HUDEP-2 (cell line): ENCODE results near the gene BRICD5.
"Not testable (repeated sequence)": the region's sequence is repeated elsewhere in the genome, so short reads cannot be mapped to it uniquely, and the experiment has no call there.

Experiments
- DNase-seq, 76 experiments: peaks; one replicate each; lab custom pipeline; 2025; ENCODE audit not compliant: unreplicated experiment in 76 of 76; lab: John Stamatoyannopoulos, UW

The BRICD5 gene

DNA sequence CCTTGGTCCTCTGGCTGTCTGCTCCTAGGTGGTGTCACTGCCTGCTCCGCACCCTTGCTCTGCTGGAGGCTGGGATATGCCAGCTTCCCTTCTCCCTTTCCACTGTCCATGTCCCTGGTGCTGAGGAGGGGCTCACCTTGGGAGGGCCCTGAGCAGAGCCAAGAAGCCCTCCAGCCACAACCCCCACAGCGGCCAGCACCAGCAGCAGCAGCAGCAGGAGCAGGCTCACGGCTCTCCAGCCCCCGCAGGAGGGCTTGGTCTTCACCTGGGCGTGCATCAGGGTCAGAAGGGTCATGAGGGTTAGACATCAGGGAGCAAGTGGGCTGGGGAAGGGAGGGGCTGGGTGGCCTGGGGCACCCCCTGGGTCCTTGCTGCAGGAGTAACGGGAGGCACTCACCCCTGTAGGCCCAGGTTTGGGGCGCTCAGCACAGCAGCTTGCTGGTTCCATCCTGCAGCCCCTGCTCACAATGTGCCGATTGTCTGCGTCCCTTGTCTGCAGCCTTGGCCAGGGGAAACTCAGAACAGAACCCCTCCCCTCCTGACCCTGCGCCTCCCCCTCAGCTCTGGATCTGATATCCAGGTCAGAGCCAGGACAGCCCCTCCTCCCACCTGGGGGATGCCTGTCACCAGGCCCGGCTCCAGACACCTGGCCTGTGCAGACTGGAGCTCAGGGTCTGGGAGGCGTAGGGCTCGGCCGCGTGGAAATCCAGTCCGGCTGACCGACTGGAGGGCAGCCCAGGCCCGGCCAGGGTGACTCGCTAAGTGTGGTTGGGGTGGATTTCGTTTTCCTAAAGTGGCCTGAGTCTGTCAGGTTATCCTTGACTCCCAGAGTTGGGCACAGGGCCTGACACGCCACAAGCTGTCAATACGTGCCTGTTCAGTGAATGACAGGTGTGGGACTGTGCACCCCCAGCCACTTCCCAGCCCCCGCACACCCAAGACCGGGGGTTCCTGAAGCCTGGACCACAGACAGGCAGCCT is at the start of gene BRICD5:
Gene BRICD5, minus strand, starts transcription at position 478 of the 980 bp plus-strand sequence. Its CDS starts 30 bp downstream, at position 448.
- no peak for DNase-seq

DNA sequence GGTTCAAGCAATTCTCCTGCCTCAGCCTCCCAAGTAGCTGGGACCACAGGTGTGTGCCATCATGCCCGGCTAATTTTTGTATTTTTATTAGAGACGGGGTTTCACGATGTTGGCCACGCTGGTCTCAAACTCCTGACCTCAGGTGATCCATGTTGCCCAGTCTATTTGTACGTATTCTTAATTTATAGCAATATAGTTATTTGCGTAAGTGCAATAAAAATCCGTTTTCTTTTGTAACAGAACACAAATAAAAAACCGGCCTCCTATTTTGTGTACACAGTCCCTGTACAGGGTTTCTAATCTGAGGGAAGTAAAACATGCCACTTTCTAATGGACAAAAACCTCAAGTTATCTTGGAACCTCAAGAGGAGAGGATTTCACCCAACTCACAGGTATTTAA is 49.6 kb upstream of the BRICD5 start:
- no peak for DNase-seq

DNA sequence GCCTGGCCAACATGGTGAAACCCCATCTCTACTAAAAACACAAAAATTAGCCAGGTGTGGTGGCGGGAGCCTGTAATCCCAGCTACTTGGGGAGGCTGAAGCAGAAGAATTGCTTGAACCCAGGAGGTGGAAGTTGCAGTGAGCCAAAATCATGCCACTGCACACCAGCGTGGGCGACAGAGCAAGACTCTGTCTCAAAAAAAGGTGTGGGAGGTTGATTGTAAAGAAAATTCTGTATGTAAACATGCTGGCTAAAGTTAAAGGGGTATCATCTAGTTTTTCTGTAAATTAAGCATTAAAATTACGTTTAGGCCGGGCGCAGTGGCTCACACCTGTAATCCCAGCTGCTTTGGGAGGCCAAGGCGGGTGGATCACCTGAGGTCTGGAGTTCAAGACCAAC is 47.9 kb upstream of the BRICD5 start:
- DNase-seq, result not testable (repeated sequence)

DNA sequence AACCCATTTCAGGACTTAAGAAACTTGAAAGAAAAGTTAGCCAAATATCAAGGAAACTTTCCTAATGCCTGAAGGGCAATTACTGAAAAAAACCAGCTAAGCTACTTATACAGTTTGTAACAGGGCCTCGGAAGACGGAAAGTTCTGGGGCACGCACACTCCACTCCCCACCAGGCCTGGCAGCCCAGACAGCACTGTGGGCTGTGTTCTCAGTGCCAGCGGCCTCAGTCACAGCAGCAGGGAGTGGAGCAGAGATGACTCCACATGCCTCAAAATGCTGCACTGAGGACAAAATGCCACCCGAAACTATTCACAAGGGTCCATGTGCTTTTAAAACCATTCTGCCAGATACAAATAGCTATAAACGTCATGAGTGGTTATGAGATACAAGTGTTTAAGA is 47.1 kb upstream of the BRICD5 start:
- no peak for DNase-seq

DNA sequence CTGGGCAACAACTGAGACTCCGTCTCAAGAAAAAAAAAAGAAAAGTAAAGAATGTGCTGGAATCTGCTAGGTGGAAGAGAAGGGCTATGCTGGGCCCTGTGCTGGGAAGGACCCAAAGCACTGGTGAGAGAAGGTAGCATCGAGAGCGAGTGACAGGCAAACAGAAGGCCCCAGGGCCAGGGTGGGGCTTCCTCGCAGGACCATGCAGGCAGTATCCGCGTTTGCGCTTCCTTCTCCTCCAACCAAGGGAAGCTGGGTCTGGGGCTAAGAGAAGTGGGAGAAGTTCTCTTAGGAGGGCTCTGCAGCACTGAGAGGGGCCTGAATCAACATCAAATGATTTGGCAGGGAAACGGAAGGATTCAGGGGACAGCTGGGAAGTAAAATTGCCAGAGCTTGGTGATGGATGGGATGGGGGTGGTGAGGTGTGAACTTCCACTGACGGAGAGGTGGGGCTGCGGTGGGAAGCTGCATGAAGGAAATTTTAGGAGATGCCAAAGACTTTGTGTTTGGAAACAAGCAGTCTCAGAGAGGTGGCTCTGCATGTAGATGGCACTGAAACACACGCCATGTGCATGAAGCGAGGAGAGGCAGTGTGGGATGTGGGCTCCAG is 46.0 kb upstream of the BRICD5 start:
- DNase-seq, result no peak

DNA sequence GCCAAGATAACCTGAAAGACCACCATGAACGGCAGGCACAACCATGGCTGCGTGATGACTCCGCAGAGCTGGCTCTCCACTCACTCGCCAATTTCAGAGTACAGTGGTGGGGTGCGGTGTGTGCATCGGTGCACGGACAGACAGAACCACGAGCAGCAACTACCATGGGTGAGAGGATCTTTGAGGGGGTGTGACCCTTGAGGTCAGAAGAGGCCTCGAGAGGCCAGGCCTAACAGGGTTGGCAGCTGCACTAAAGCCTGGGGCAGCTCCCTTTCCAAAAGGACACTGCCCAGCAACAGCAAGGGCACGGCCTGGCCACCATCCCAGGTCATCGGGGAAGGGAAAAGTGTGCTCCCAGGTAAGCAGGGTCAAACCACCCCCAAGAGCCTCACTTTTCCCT is 42.6 kb upstream of the BRICD5 start:
- DNase-seq, result no peak

DNA sequence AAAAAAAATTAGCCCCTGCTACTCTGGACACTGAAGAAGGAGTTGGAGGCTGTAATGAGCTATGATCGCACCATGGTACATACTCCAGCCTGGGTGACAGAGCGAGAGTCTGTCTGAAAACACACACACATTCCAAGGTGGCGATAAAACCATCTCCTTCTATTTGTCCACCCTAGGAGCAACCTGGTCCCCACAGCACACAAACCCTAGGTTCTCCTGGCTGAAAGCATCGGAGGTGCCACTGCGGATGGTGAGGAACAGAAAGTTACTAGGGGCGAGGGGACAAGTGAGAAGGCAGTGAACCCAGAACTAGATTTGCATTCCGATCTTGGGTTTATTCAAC is 42.1 kb upstream of the BRICD5 start:
- no peak for DNase-seq

DNA sequence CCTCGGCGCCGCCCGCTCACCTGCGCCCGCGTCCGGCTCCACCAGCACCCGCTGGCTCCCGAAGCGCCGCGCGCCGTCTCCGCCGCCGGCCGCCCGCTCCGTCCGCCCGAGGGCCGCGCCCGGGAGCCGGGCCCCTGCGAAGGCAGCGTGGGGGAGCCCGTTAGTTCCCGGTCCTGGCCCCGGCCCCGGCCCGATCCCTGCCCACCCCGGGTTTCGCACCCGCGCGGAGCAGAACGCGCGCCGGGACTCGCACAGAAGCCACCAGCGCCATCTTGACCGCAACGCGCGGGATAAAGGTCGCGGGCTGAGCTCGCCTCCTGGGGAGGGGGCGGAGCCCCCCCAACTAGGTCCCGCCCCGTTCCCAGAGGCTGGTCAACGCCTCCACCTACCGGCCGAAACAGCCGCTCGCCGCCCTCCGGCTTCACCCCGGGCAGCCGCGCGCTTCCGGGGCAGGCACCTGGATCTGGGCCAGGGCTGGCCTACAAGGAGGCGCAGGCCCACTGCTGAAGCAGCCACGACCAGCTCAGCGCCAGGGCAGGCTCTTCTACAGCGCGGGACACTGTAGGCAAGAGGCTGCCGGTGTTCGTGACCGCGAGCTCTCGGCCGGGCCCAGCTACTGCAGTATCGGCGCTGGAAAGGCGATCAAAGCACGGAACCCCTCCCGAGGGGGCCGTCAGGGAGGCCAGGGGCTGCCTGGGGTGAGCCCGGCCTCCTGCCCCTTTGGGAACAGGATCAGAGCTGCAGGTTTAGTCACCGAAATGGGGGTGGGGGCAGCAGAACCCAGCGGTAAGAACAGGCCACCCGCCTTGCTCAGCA is 40.8 kb upstream of the BRICD5 start, which contains the start of gene ECI1:
Gene ECI1, minus strand, starts transcription at position 292 of the 816 bp plus-strand sequence. Its CDS starts 21 bp downstream, at position 271.
- DNase-seq, result peak in 74 of 76 experiments; percentile 63 to 97 (median 94)

DNA sequence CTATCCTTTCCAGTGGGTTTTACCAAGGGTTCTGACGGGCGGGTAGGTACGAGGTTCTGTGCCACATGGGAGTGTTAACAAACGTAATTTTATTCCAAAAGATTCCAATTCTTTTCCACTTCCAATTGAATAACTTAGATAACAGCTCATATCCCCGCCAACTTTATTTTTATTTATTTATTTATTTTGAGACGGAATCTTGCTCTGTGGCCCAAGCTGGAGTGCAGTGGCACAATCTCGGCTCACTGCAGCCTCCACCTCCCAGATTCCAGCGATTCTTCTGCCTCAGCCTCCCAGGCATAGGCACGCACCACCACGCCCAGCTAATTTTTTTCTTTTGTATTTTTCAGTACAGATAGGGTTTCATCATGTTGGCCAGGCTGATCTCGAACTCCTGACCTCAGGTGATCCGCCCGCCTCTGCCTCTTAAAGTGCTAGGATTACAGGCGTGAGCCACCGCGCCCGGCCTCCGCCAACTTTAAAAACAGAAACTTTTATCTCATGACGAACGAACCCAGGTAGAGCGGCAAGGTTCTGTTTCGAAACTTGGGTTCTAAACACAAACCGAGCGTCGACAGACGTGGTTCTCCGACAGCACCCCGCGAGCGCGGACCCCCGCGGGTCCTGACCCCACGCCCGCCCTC is 40.1 kb upstream of the BRICD5 start:
- peak in 21 of 76 experiments; percentile 7 to 58 (median 33) for DNase-seq

DNA sequence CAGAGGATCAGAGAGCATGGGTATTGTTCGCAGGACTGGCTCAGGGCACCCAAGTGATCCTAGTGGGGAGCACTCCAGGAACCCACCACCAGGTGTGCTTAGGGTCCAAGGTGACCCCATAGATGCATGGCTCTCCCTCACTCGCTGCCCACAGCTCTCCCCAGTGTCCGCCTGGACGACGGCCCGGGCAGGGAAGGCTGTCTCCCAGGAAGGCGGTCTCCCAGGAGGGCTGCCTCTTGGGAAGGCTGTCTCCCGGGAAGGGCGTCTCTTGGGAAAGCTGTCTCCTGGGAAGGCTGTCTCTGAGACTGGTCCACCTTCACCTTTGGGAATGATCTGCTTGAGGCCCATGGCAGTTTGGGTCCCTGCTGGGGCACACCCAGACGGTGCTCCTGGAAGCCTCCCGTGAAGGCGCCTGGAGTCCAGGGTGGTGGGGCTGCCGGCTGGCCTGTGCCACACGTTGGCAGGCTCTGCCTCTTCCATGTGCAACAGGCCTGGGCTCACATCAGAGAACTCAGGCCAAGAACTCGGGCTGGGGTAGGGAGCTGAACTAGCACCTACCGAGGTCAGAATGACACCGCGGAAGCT is 35.7 kb upstream of the BRICD5 start:
- no peak for DNase-seq

DNA sequence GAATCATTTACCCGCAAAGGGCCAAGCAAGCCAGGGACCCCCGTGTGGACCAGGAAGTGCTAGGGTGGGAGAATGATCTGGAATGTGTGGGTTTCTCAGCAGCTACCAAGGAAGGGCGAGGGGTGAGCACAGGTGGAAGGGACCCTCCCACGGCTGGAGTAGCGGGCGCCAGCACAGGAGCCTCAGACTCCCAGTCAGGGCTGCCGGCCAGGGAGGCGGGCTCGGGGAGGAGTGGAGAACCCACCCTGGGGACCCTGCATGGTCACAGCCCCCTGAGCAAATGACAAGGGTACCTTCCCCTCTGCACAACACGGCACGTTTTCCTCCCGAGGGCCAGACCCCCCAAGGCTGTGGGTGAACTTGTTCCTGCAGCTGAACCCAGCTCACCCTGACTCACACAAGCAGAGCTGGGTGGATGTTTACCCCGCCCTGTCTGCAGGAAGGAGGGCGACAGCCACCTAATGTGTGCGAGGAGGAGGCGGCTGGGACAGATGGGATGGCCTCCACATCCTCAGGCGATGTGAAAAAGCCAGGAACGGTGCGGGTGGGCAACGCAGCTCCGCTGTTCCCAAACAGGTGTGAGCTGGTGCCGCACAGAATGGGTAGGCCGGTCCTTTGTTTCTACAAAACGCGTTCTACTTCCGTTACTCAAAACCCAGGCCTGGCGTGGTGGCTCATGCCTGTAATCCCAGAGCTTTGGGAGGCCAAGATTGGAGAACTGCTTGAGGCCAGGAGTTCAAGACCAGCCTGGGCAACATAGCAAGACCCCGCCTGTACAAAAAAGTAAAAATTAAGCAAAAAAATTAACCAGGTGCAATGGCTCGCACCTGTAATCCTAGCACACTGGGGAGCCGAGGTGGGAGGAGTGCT is 34.5 kb upstream of the BRICD5 start:
- DNase-seq, result no peak

DNA sequence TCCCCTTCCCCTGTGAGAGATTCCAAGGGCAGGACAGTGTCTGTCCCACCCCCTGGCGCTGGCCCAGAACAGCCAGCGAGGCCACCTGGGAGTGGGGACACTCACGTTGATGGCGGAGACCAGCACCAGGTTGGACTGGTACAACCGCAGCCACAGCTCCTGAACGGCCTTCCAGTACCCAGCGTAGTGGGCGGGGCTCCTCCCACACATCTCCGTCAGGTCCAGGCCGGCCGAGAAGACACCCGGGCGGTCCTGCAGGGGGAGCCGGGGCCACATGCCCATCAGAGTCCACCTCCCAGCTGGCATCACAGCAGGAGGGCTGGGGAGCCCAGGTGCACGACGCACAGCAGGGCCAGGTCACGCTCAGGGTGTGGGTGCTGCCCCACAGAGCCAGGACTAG is 33.6 kb upstream of the BRICD5 start:
- DNase-seq, result peak in 17 of 76 experiments; percentile 11 to 60 (median 38)

DNA sequence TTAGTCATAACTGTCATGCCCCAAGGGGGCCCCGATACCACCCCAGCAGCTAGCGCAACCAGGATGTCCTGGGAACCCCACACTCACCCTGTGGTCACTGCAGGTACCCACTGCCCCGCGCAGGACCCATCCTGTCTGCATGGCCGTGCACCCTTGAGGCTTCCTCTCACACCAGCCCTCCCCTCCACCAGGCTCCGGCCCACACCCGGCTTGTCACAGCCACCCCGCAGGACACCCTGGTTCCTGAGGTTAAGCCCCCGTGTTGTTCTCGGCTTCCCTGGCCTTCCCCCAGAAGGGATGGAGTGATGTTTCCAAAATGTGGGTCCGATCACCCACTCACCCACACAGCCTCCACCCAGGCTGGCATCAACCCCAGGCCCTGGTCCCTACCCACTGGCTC is 33.1 kb upstream of the BRICD5 start:
- DNase-seq, result no peak

DNA sequence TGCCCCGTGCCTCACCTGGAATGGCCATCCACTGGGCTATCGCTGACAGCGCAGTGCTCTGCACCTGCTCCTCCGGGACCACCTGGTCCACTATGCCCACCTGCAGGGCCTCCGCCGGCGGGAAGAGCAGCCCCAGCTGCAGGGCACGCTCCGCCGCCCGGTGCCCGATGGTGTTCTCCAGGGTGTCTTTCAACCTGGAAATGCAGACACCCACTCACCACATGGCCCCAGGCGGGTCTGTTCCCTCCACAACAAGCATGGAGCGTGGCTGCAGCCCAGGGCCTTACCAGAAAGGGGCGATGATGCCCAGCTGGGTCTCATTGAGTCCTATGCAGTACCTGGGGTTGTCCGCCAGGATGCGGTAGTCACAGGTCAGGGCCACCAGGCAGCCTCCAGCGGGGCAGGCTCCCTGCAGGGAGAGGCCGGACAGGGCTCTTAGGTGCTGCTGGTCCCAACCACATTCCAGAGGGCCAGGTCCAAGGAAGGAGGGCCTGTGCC is 32.4 kb upstream of the BRICD5 start:
- peak in 5 of 76 experiments; percentile 7 to 18 (median 12) for DNase-seq

DNA sequence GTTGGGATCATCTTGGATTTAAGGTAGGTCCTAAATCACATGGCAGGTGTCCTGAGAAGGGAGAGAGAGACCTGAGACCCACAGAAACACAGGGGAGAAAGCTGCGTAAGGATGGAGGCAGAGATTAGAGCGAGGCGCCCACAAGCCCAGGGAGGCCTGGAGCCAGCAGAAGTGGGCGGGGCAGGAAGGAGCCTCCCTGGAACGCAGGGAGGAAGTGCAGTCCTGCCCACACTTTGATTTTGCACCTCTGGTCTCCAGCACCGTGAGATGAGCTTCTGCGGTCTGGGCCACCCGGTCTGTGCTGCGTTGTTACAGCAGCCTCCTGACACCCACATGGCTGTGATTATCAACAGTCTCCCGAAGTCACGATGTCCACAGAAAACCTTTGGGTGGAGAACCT is 31.9 kb upstream of the BRICD5 start:
- no peak for DNase-seq

DNA sequence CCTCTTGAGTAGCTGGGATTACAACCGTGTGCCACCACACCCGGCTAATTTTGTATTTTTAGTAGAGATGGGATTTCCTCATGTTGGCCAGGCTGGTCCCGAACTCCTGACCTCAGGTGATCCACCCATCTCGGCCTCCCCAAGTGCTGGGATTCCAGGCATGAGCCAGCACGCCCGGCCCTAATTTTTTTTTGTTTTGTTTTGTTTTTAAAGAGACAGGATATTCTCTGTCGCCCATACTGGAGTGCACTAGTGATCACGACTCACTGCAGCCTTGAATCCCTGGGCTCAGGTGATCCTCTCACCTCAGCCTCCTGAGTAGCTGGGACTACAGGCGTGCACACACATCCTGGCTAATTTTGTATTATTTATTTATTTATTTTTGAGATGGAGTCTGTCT is 29.7 kb upstream of the BRICD5 start:
- not testable (repeated sequence) for DNase-seq

DNA sequence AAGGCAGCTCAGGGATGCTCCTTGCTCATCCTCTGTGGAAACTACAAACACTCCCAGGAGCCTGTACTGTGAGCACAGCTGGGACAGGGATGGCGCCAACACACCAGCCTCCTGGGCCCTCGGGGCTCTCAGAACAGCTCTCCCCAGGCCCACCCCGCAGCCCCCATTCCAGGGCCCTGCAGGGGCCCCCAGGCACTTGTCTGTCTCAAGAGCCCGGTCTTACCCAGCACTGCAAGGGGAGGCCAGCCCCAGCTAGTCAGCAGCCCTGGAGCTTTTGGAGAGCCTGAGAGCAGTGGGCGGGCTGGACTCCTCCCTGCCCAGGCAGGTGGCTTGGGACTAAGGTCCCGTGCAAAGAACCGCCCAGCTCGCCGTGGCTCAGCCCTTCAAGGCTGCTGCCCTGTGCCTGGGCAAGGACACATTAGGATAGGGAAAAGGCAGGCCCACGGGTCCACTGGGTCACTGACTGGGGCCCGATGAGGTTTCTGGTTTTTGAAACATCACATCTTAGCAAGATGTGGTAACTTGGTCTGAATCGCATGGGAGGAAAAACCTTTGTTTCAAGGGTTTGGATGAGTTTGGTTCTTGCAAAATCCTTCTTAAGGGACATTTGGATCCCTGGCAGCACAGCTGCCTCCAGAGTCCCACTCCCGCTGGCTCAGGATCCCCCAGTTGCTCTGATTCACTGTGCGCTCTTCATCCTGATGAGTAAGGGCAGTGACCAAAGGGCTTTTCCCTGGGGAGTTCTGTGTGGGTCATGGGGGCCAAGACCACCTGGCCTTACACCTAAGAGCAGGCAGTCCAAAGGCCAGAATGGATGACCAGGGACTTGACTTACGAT is 28.4 kb upstream of the BRICD5 start:
- peak in 1 of 76 experiments; percentile 17 for DNase-seq
